NCI-H1092 treated with DMSO at 0.1 percent for 48 hours (cell line): ENCODE measurements around the gene SCARB1.

ENCODE experiments used
- DNase-seq: peaks from one replicate; lab custom pipeline; 2025; lab: John Stamatoyannopoulos, UW

Gene SCARB1

GRCh38 chr12:124774462-124775167 is 89.0 kb downstream of the SCARB1 start:
- no peak for DNase-seq

GRCh38 chr12:124774054-124774461 is 89.6 kb downstream of the SCARB1 start:
- no peak for DNase-seq

GRCh38 chr12:124772289-124773170 is 91.1 kb downstream of the SCARB1 start:
- DNase-seq: no peak

- DNase-seq: peak; percentile 72
Measured at GRCh38 chr12:124771462-124772288, 92.0 kb downstream of the SCARB1 start.

GRCh38 chr12:124770728-124771127 is 92.9 kb downstream of the SCARB1 start:
- no peak for DNase-seq

GRCh38 chr12:124769881-124770512 is 93.7 kb downstream of the SCARB1 start:
- no peak for DNase-seq

GRCh38 chr12:124769163-124769530 is 94.5 kb downstream of the SCARB1 start:
- DNase-seq: no peak

GRCh38 chr12:124768452-124769162 is 95.1 kb downstream of the SCARB1 start:
- DNase-seq: no peak

GRCh38 chr12:124767066-124767821 is 96.4 kb downstream of the SCARB1 start:
- DNase-seq: peak; percentile 46

GRCh38 chr12:124766727-124767065 is 97.0 kb downstream of the SCARB1 start:
- DNase-seq: no peak

- no peak for DNase-seq
Measured at GRCh38 chr12:124765581-124766489, 97.8 kb downstream of the SCARB1 start.

GRCh38 chr12:124764870-124765580 is 98.6 kb downstream of the SCARB1 start:
- no peak for DNase-seq

GRCh38 chr12:124764451-124764850 is 99.2 kb downstream of the SCARB1 start:
- DNase-seq: no peak

GRCh38 chr12:124763594-124763979 is 100.1 kb downstream of the SCARB1 start:
- DNase-seq: no peak

- DNase-seq: no peak
Measured at GRCh38 chr12:124762791-124763593, 100.7 kb downstream of the SCARB1 start.

- no peak for DNase-seq
Measured at GRCh38 chr12:124762384-124762783, 101.3 kb downstream of the SCARB1 start.

- no peak for DNase-seq
Measured at GRCh38 chr12:124761871-124762270, 101.8 kb downstream of the SCARB1 start.

GRCh38 chr12:124761056-124761455 is 102.6 kb downstream of the SCARB1 start:
- no peak for DNase-seq
